Activated CD4-positive, alpha-beta T cell treated with anti-CD3 and anti-CD28 coated beads, Interleukin-2, amount 50 U/mL, for 24 hours (primary cell): ENCODE data around the gene PARN.
"Not testable (repeated sequence)": the region's sequence is repeated elsewhere in the genome, so short reads cannot be mapped to it uniquely, and the experiment has no call there.

Source experiments
- DNase-seq, 2 donors: peaks; one replicate each; pipeline ENCODE4 v3.0.0-alpha.2; 2020; ENCODE audit warnings: low read depth in 1 of 2, low spot score in 1 of 2

The PARN gene

DNA sequence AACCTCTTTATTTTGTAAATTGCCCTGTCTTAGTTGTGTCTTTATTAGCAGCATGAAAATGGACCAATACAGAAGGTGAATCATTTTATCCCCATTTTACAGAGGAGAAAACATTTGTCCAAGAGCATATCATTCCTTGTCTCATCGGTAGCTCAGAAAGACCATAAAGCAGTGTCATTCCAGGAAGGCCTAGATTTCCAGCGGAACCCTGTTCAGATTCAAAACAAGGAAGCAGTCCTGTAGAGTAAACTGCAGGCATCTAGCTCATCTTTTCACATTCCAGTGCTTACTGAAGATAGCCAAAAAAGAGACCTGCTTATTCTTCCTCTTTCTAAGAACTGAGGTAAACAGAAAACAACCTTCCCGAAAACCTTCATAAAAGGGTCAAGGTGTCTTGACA is 54.0 kb downstream of the PARN start:
- no peak for DNase-seq

DNA sequence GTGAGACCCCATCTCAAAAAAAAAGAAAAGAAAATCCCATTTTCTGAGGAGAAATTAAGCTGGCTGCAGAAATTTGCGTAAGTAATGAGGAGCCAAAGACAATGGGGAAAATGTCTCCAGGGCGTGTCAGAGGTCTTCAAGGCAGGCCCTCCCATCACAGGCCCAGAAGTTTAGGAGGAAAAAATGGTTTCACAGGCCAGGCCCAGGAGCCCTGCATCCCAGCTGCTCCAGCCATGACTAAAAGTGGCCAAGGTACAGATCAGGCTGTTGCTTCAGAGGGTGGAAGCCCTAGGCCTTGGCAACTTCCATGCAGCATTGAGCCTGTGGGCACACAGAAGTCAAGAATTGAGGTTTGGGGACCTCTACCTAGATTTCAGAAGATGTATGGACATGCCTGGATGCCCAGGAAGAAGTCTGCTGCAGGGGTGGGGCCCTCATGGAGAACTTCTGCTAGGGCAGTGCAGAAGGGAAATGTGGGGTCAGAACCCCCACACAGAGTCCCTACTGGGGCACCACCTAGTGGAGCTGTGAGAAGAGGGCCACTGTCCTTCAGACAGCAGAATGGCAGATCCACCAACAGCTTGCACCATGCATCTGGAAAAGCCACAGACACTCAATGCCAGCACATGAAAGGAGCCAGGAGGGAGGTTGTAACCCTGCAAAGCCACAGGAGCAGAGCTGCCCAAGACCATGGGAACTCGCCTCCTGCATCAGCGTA is 55.2 kb downstream of the PARN start:
- DNase-seq, result not testable (repeated sequence)

DNA sequence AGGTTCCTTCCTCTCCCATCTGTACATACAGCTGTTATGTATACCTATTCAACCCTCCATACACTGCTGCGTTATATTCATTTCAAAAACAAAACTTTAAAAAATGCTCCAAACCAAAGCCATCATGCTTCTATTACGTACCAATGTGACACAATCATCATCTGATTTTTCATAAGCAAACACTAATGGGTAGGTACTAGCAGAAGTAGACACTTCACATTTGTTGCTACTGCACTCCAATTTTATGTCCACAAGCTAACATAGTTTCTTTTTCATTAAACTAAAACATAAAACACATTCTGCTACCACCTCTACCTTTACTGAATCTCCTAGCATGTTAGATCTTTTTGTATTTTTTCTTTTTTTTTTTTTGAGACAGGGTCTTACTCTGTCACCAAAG is 57.5 kb downstream of the PARN start:
- no peak for DNase-seq

DNA sequence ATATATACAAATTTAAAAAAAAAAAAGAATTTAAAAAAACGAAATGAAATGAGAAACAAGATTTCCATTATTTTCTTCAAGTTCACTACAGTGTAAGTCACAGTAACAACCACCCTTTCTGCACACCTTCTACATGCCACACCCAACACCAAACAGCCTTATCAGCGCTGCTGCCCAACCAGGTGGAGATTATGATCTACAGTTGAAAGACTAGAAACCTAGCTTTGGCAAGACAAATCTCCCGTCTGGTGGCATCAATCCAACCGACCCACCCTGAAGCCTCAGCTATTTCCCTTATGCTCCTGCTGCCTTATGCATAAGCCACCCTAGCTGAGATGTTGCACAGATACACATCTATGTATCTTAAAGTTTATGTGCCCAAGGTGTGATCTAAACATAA is 60.8 kb downstream of the PARN start:
- no peak for DNase-seq

DNA sequence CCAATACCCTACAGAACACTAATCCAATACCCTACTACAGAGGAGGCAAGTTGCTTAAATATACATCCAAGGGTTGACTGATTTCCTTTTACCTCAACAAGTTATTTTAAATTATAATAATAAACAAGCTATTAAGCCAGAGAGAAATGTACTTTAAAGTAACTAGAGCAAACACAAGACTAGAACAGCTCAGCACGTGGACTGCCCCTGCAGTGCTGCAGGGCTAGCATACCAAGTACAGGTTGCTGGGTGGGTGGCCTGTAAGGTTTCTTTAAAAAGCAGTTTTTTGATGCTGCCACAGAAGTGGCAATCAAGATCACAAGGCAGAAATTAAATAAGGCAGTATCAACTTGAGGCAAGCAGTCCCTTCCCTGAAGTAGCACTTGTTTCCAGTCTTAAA is 63.5 kb downstream of the PARN start:
- no peak for DNase-seq

DNA sequence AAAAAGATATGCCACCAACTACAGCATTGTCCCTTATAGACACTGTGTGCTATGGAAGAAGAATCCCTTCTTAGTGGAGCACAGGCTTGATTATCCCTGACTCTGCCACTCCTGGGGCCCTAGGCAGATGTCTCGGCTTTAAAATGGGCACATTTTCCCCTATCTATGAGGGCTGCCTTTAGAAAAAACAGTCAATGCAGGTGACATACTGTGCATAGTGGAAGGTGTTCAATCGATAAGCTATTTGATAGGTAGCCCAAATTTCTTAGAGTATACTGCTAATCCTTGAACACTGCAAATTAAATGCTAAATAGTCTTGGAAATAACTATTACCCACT is 64.4 kb downstream of the PARN start:
- DNase-seq, result no peak

DNA sequence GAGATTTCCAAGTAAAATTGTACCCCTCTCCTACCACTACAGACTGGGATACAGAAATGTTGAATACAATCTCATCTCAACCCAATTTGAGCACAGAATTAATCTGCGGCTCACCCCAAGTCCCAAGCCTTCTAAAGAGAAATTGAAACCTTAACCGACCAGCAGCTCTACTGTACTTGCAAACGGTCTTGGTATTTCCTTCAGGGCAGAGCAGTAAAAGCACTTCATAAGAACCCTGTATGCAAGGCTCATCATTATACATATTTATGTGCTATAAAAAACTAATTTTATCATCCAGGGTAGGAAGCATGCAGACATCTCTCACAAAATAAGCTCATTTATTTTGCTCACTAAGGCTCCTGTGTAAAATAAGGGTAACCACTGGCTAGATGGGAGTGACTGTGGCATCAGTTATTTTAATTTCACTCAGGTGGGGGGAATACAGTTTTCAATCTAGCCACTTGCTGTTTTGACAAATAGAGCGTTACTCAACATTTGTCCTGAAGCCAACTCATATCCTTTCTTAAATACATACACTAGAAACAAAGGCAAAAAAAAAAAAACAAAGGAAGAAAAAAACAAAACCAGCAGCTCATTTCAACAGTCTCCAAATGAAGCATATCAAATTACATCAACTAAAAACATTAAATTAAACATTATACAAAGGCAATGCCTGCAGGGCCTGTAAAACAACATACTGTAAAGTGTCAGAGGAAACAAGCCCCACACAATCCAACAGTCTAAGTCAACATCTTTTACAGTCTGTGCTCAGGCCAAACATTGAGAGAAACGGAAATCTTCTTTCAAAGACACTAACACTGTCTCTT is 65.0 kb downstream of the PARN start:
- no peak for DNase-seq

DNA sequence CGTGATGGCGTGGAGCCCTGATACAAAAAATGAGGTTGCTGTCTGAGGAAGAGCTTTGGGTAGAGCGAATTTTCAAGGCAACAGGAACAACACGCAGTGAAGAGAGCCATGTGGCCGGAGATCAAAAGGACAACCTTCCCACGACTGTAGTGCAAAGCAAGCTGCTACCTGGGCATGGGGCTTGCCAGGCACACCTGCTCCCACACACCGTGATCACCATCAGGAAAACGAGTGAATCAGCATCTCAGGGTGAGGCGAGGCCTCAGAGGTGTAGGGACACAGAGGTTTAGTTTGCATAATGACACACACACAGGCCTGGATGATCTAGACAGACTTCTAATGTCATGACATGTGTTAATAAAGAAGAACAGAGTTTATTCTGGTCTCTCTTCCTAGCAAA is 65.7 kb downstream of the PARN start:
- no peak for DNase-seq

DNA sequence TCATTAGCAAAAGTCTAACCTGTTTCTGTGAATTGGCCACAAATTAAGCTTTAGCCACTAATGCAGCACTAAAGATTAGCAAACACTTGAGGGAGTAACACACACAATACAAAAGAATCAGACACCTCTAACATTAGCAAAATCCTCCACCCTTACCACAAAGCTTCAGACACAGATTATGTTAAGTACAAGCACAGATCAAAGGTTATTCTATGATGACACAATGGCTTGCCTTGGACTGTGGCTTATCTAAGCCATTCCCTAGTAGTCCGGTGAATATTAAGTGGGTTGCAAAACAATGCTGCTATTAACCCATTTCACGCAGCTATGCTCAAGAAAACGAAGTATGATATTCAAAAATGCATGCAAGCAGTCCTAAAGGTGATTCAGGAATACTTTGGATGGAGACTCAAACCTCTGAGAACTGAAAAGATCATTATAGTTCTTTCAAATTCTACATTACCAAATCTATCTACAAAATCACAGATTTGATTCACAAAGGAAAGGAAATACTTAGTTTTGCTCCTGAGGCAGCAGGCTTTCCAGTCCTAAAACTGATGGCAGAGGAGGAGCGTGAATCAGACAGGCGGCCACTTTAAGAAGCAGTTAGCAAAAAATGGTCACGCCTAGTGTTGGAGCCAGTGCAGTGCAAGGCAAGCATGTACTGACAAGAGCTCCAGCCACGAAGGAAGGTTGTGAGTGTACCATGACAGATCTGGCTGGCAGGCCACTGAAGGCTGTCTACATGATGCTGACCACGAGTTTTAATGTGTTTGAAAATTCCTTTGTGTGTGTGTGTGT is 67.2 kb downstream of the PARN start:
- DNase-seq, result no peak

DNA sequence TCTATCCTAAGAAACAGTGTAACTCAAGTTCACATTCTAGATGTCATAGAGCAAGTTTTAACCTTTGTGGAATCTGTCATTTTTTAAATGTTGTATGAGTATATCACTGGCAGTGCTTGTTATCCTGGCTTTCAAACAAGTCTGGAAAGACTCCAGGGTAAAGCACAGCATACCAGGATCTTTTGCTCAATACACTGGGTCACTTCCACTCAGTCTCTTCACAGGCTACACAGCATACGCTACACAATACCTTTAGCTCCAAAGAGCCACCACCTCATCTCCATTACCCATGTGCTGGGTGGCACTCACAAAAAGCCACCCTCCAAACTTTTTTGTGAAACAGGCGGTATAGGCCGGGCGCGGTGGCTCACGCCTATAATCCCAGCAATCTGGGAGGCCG is 69.5 kb downstream of the PARN start:
- DNase-seq, result no peak

DNA sequence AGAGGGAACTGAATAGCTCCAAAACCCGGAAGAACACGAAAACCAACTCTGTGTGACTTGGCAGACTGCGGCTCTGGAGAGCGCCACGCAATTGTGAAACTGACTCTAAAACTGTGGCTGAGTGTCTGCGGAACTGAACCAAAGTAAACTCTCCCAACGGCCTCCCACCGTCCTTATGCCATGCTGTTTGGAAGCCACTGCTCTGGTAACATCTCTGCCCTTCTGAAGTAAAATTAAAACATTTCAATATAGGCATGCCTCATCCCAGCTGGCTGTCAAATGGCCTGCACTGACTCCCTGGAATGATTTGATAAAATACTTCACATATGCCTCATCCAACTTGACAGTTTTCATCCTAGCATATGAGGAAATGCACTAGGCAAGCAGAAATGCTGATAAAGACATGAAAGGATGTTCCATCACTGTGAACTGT is 70.2 kb downstream of the PARN start:
- DNase-seq, result no peak

DNA sequence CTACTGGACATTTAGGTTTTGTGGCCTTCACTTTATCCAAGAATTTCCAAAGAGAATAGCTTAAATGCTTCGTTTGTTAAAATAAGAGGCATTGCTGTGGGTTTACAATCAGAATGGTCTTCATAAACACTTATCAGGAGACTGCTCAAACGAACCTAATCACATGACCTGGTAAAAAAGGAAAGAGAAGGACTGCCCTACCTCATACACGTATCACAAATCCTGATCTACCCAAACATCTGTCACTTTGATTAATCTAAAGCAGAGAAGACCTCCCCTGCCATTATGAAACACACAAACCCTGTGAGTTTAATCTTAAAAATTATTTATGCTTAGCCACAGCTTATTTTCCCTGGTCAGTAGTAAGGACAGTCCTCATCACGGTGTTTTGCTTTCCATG is 76.6 kb downstream of the PARN start:
- no peak for DNase-seq

DNA sequence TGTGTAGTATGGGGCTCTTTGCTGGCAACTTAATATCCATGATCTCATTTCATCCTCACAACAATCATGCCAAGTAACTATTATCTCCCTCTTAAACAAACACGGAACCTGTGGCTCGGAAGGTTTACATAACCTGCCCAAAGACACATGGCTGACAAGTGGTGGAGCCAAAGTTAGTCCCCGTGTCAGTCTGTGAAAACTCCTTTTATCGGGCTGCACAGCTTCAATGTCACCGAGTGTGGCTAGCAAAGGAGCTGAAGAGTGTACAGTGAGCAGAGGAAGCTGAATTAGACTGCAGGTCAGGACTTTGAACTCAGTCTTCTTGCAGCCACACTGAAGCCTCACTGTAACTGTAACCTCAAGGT is 80.3 kb downstream of the PARN start:
- no peak for DNase-seq

DNA sequence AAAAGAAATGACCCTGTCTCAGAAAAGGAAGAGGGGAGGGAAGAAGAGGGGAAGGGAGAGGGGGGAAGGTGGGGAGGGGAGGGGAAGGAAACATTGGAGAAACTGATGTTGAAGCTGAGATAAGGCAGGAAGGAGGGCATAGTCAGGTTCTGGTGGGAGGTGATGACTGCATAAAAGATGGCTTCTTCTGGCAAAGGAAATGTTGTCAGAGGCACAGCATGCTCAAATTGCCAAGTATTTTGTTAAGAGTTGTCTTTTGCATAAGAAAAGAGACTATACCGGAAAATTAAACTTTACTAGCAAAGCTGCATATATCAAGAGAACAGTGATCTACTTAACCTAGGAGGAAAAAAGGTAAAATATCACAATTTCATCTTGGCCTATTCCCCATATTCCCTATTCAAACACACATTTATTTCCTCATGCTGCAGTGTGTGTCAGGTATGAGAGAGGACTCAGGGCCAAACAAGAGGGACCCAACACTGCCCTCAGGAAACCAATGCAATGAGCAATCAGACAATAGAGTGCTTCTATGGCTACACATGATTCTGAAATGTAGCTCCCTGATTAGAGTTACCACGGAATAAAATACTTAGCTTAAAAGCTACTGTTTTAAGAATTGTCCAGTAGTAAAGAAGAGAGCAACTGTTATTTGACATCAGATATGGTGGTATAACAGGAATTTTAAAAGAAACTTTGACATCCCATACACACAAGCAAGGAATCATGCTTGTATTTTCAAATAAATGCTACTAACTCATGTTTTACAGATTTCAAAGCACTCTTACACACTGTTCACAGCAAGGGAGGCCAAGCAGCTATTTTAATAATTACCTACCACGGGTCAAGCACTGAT is 80.9 kb downstream of the PARN start:
- no peak for DNase-seq

DNA sequence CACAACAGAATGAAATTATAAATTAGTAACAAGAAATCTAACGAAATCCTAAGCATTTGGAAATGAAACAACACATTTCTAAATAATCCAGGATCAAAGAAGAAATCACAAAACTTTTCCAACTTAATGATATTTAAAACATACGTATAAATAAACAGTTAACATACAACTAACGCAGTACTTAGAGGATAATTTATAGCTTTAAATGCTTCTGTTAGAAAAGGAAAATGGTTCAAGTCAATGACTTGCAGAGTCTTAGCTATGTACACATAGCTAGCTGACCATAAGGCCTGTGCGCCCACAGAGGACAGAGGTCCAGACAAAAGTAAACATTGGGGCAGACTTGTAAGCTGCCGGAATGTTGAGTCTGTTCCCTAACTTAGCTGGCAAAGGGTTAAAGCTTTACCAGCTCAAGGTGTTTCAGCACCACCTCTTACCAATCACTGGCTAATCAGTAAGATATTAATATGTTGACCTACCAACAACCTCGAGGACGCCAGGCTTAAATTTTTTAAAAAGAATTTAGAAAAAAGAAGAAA is 84.6 kb downstream of the PARN start:
- DNase-seq, result no peak

DNA sequence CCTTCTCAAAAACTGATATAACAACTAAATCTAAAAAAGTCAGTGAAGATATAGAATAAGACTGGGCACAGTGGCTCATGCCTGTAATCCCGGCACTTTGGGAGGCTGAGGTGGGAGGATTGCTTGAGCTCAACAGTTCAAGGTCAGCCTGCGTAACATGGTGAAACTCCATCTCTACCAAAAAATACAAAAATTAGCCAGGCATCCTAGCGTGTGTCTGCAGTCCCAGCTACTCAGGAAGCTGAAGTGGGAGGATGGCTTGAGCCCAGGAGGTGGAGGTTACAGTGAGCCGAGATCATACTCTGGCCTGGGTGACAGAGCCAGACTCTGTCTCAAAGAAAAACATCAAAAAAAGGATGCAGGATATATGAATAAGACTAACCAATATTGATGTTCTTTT is 85.2 kb downstream of the PARN start:
- DNase-seq, result not testable (repeated sequence)

DNA sequence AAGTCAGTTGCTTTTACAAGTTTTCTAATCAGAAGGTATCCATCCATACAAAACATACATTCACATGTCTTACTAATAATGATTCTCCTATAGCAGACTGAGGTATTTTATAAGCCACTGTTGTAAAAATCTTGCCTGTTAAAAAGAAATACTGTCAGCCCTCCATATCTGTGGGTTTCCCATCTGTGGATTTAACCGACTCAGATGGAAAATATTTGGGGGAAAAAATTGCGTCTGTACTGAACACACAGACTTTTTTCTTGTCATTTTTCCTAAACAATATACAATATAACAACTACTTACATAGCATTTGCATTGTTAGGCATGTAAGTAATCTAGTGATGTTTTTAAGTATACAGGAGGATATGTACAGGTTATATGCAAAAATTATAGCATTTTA is 90.4 kb downstream of the PARN start:
- no peak for DNase-seq

DNA sequence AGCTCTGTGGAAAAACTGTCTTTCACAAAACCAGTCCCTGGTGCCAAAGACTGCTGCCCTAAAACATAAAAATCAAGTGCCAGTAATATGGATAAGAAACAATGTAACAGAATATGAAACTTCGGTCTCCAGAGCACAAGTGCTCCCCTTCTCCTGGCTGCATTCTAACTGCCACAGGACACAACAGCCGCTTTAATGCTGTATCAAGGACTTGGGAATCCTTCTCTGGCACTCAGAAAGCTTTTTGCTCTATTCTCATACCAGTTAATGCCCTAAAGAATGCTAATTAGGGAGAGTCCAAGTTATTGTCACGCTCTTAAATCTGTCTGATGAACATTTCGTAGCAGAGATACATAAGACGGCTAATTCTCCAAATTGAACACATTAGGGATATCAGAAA is 90.9 kb downstream of the PARN start:
- no peak for DNase-seq

DNA sequence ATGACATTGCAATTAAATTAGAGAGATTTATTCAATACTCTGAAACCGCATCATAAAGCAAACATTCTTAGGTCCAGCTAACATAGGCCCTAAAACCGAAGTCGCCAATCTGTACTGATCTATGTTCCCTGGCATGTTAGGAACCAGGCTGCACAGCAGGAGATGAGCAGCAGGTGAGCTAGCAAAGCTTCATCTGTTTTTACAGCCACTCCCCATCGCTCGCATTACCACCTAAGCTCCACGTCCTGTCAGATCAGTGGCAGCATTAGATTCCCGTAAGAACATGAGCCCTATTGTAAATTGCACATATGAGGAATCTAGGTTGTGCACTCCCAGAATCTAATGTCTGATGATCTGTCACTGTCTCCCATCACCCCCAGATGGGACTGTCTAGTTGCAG is 91.5 kb downstream of the PARN start:
- no peak for DNase-seq

DNA sequence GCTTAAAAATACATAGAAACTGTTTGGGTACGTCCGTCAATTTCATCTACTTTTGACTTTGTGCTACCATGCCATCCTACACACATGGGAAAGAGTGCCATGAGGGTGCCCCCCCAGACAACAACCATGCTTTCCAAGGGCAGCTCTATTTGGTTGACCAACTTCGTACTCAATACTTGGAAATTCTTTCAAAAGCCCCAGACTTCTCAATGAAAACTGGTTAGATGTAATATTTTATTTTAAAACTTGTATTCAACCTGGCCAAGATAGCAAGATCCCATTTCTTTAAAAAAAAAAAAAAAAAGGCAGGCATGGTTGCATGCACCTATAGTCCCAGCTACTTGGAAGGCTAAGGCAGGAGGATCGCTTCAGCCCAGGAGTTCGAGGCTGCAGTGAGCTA is 98.4 kb downstream of the PARN start:
- DNase-seq, result no peak

DNA sequence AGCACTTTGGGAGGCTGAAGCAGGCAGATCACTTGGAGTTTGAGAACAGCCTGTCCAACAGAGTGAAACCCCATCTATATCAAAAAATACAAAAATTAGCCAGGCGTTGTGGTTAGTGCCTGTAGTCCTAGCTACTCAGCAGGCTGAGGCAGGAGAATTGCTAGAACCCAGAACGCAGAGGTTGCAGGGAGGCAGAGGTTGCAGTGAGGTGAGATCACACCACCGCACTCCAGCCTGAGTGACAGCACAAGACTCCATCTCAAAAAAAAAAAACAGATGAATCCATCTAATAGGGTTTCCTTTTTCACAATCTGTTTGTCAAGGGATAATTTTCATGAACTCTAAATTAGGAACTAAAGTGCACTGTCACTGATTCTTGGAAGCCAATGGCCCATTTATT is 99.0 kb downstream of the PARN start:
- DNase-seq, result no peak
